ENCODE data around the gene CHIC2.
"Not testable (repeated sequence)": the region's sequence is repeated elsewhere in the genome, so short reads cannot be mapped to it uniquely, and the experiment has no call there.

The CHIC2 gene

GRCh38 chr4:54061067-54061466 is 3.3 kb downstream of the CHIC2 start:
- no peak for DNase-seq (ENCODE audit: low spot score)

GRCh38 chr4:54060116-54060515 is 4.3 kb downstream of the CHIC2 start:
- no peak for DNase-seq (ENCODE audit: low spot score)

GRCh38 chr4:54058171-54058570 is 6.2 kb downstream of the CHIC2 start:
- peak; percentile 18 for DNase-seq (ENCODE audit: low spot score)

- DNase-seq (ENCODE audit: low spot score), result no peak
Observed at GRCh38 chr4:54056360-54056759, 8.0 kb downstream of the CHIC2 start.

- DNase-seq (ENCODE audit: low spot score), result no peak
Observed at GRCh38 chr4:54055494-54055893, 8.9 kb downstream of the CHIC2 start.

GRCh38 chr4:54054501-54054900 is 9.9 kb downstream of the CHIC2 start:
- no peak for DNase-seq (ENCODE audit: low spot score)

- DNase-seq (ENCODE audit: low spot score), result not testable (repeated sequence)
Observed at GRCh38 chr4:54053322-54053721, 11.1 kb downstream of the CHIC2 start.

GRCh38 chr4:54050214-54050904 is 14.0 kb downstream of the CHIC2 start:
- no peak for DNase-seq (ENCODE audit: low spot score)

- DNase-seq (ENCODE audit: low spot score), result not testable (repeated sequence)
Observed at GRCh38 chr4:54043630-54044029, 20.8 kb downstream of the CHIC2 start.

GRCh38 chr4:54041933-54042332 is 22.5 kb downstream of the CHIC2 start:
- DNase-seq (ENCODE audit: low spot score), result no peak

GRCh38 chr4:54041100-54041499 is 23.3 kb downstream of the CHIC2 start:
- peak; percentile 26 for DNase-seq (ENCODE audit: low spot score)

GRCh38 chr4:54038056-54038455 is 26.3 kb downstream of the CHIC2 start:
- DNase-seq (ENCODE audit: low spot score), result no peak

- DNase-seq (ENCODE audit: low spot score), result no peak
Observed at GRCh38 chr4:54036184-54036583, 28.2 kb downstream of the CHIC2 start.

- DNase-seq (ENCODE audit: low spot score), result no peak
Observed at GRCh38 chr4:54032558-54033135, 31.8 kb downstream of the CHIC2 start.

GRCh38 chr4:54027311-54027710 is 37.1 kb downstream of the CHIC2 start:
- no peak for DNase-seq (ENCODE audit: low spot score)

GRCh38 chr4:54025582-54025981 is 38.8 kb downstream of the CHIC2 start:
- DNase-seq (ENCODE audit: low spot score), result no peak

GRCh38 chr4:54023019-54023418 is 41.4 kb downstream of the CHIC2 start:
- DNase-seq (ENCODE audit: low spot score), result not testable (repeated sequence)

GRCh38 chr4:54017974-54018373 is 46.4 kb downstream of the CHIC2 start:
- no peak for DNase-seq (ENCODE audit: low spot score)

GRCh38 chr4:54017308-54017707 is 47.1 kb downstream of the CHIC2 start:
- no peak for DNase-seq (ENCODE audit: low spot score)

- DNase-seq (ENCODE audit: low spot score), result no peak
Observed at GRCh38 chr4:54016504-54016903, 47.9 kb downstream of the CHIC2 start.

GRCh38 chr4:54015423-54016030 is 48.9 kb downstream of the CHIC2 start:
- DNase-seq (ENCODE audit: low spot score), result no peak

GRCh38 chr4:54014666-54015160 is 49.7 kb downstream of the CHIC2 start:
- DNase-seq (ENCODE audit: low spot score), result no peak

- DNase-seq (ENCODE audit: low spot score), result no peak
Observed at GRCh38 chr4:54011201-54011600, 53.2 kb downstream of the CHIC2 start.

All from CD4-positive, alpha-beta T cell treated with Interleukin-15 for 4 hours (primary cell).